ENCODE results near the gene SMIM35. TPM values are rescaled to one million over a fixed set of nuclear protein-coding genes. Genes with fewer than 3 reads are reported as not detected.

Gene SMIM35
- total and polyA plus RNA-seq, 2 of the 13 experiments (the other 11 are each of a cell fraction or from before 2014, with no cell fraction given), result not detected

GRCh38 chr11:118133816-118134215 lies 47.1 kb upstream of the SMIM35 start:
- DNase-seq (ENCODE audit: low spot score) (no peak), FAIRE-seq (no peak), ATAC-seq (no peak)
- no peak for TF ChIP-seq NR2F6 (IDR thresholded peaks at IDR 0.05)
- TF ChIP-seq NR2F6 (CRISPR knock-in tag; IDR thresholded peaks at IDR 0.05), result no peak
- TF ChIP-seq PITX1 (CRISPR knock-in tag; IDR thresholded peaks at IDR 0.05), result no peak
- TF ChIP-seq, protein P1, sequence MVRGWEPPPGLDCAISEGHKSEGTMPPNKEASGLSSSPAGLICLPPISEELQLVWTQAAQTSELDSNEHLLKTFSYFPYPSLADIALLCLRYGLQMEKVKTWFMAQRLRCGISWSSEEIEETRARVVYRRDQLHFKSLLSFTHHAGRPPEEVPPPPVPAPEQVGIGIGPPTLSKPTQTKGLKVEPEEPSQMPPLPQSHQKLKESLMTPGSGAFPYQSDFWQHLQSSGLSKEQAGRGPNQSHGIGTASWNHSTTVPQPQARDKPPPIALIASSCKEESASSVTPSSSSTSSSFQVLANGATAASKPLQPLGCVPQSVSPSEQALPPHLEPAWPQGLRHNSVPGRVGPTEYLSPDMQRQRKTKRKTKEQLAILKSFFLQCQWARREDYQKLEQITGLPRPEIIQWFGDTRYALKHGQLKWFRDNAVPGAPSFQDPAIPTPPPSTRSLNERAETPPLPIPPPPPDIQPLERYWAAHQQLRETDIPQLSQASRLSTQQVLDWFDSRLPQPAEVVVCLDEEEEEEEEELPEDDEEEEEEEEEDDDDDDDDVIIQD (CRISPR knock-in tag; IDR thresholded peaks at IDR 0.05; ENCODE audit: low read depth), result no peak
- TF ChIP-seq RBFOX2 (IDR thresholded peaks at IDR 0.05; ENCODE audit: low read depth, low read length), result no peak
- TF ChIP-seq, protein P2, sequence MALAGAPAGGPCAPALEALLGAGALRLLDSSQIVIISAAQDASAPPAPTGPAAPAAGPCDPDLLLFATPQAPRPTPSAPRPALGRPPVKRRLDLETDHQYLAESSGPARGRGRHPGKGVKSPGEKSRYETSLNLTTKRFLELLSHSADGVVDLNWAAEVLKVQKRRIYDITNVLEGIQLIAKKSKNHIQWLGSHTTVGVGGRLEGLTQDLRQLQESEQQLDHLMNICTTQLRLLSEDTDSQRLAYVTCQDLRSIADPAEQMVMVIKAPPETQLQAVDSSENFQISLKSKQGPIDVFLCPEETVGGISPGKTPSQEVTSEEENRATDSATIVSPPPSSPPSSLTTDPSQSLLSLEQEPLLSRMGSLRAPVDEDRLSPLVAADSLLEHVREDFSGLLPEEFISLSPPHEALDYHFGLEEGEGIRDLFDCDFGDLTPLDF (CRISPR knock-in tag; IDR thresholded peaks at IDR 0.05), result no peak
- TF ChIP-seq ZNF75D (CRISPR knock-in tag; IDR thresholded peaks at IDR 0.05; ENCODE audit: borderline replicate concordance), result no peak
- no peak for TF ChIP-seq ADNP (CRISPR knock-in tag; IDR thresholded peaks at IDR 0.05)
- TF ChIP-seq ZUFSP (CRISPR knock-in tag; IDR thresholded peaks at IDR 0.05; ENCODE audit: borderline replicate concordance), result no peak
- TF ChIP-seq ATM (IDR thresholded peaks at IDR 0.05; ENCODE audit: borderline replicate concordance), result no peak
- no peak for TF ChIP-seq SALL2 (CRISPR knock-in tag; IDR thresholded peaks at IDR 0.05)
- TF ChIP-seq LBX2 (CRISPR knock-in tag; IDR thresholded peaks at IDR 0.05; ENCODE audit: borderline replicate concordance), result no peak
- TF ChIP-seq, protein P3, sequence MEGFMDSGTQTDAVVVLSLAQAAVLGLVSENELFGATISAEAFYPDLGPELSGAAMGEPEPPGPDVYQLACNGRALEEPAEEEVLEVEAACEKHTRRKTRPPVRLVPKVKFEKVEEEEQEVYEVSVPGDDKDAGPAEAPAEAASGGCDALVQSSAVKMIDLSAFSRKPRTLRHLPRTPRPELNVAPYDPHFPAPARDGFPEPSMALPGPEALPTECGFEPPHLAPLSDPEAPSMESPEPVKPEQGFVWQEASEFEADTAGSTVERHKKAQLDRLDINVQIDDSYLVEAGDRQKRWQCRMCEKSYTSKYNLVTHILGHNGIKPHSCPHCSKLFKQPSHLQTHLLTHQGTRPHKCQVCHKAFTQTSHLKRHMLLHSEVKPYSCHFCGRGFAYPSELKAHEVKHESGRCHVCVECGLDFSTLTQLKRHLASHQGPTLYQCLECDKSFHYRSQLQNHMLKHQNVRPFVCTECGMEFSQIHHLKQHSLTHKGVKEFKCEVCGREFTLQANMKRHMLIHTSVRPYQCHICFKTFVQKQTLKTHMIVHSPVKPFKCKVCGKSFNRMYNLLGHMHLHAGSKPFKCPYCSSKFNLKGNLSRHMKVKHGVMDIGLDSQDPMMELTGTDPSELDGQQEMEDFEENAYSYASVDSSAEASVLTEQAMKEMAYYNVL (CRISPR knock-in tag; IDR thresholded peaks at IDR 0.05; ENCODE audit: borderline replicate concordance), result no peak
- no peak for TF ChIP-seq ZNF629 (CRISPR knock-in tag; conservative IDR thresholded peaks at IDR 0.05)
- no peak for TF ChIP-seq ZNF766 (CRISPR knock-in tag; IDR thresholded peaks at IDR 0.05; ENCODE audit: borderline replicate concordance)
- no peak for TF ChIP-seq CERS6 (CRISPR knock-in tag; IDR thresholded peaks at IDR 0.05)
- Histone ChIP-seq H2AFZ (ENCODE audit: low read length) (no peak overlapping the region), H3K4me3 (replicated peaks in 1 of 3; ENCODE audit: insufficient read depth in 1 of 3, low read depth in 2 of 3, low read length in 3 of 3) (no peak overlapping the region), H3K36me3 (replicated peaks in 1 of 2; ENCODE audit: control insufficient read depth in 1 of 2, insufficient read depth in 2 of 2, low read length in 2 of 2) (no peaks in the 10 kb centered on the region), H3K9me3 (ENCODE audit: low read length) (no peaks in the 10 kb centered on the region), H3K27me3 (ENCODE audit: control insufficient read depth in 1 of 2, insufficient read depth in 2 of 2, low read length in 2 of 2) (peaks cover 11 to 51% of the 10 kb centered on the region in 2 experiments; a peak in 4 of 5 replicates), H3K4me1 (ENCODE audit: insufficient read depth, low read length) (no peaks in the 10 kb centered on the region), H3K79me2 (ENCODE audit: insufficient read depth, low read length) (no peaks in the 10 kb centered on the region), H3K9ac (ENCODE audit: insufficient read depth, low read depth, low read length) (no peak overlapping the region), H4K20me1 (ENCODE audit: insufficient read depth, low read length) (no peaks in the 10 kb centered on the region), H3K27ac (ENCODE audit: extremely low read length, insufficient read depth, low read length) (no peak overlapping the region), H3K4me2 (ENCODE audit: low read depth, low read length) (no peak overlapping the region)
- ChIA-PET CTCF (ENCODE audit: low intra/inter-chr PET ratio, low total read pairs) (no interaction called here), POLR2A (no interaction called here)
- intact Hi-C loops (cut with micrococcal nuclease; ENCODE audit: unreplicated experiment) (no loop called here), in situ Hi-C loops (cut with HindIII; ENCODE audit: extremely low pct_ligation_motif_present, low pct_unique_long_range_greater_than_20kb) (loop anchor here (25.0 kb wide), 1 partner anchor 353 kb away; no protein-coding TSS in a partner anchor)
- no TSS peak for BruUV-seq (replicated peaks)
- 40% methylated on average over 9 of the region's 10 CpGs for WGBS (ENCODE audit: low lambda C conversion rate)
